AG04449 (cell line): ENCODE data around the gene HSPB7.

Source experiments
- CTCF ChIA-PET: fragments of 350-600 bp; formaldehyde crosslinking; extraction: SDS; loops from one replicate; lab custom pipeline; 2021; ENCODE audit warnings: antibody characterized with exemption; lab: Yijun Ruan, JAX
- POLR2A ChIA-PET: fragments of 400-600, 350-600 bp; formaldehyde crosslinking; extraction: SDS; loops from one replicate; lab custom pipeline; 2020; ENCODE audit warnings: antibody characterized with exemption, inconsistent platforms; lab: Yijun Ruan, JAX
- DNase-seq: peaks from one replicate; pipeline ENCODE4 v3.0.0-alpha.2; 2010; ENCODE audit warnings: low read depth, low spot score
- H3K4me3 ChIP-seq: 2 replicates; pipeline ENCODE4 v1.5.1; 2011; ENCODE audit warnings: low read depth, mild to moderate bottlenecking, control low read depth, low read length
- TF ChIP-seq, protein P1 (sequence below): IDR thresholded peaks from one replicate; pipeline ENCODE4 v1.5.1; 2011; ENCODE audit warnings: mild to moderate bottlenecking, moderate library complexity, low read length, control low read depth, inconsistent platforms; ENCODE audit not compliant: insufficient read depth; ENCODE audit errors: missing control alignments

The HSPB7 gene

GRCh38 chr1:16013908-16014258, 4.0 kb downstream of the HSPB7 start:
- no peak for DNase-seq
- ChIA-PET POLR2A (no interaction called here), CTCF (interaction anchor here (0.8 to 9.5 kb wide), 6 partner anchors 12 to 222 kb away, joined by 3 to 129 read pairs (median 6); no protein-coding TSS in a partner anchor)
- TF ChIP-seq, protein P1, sequence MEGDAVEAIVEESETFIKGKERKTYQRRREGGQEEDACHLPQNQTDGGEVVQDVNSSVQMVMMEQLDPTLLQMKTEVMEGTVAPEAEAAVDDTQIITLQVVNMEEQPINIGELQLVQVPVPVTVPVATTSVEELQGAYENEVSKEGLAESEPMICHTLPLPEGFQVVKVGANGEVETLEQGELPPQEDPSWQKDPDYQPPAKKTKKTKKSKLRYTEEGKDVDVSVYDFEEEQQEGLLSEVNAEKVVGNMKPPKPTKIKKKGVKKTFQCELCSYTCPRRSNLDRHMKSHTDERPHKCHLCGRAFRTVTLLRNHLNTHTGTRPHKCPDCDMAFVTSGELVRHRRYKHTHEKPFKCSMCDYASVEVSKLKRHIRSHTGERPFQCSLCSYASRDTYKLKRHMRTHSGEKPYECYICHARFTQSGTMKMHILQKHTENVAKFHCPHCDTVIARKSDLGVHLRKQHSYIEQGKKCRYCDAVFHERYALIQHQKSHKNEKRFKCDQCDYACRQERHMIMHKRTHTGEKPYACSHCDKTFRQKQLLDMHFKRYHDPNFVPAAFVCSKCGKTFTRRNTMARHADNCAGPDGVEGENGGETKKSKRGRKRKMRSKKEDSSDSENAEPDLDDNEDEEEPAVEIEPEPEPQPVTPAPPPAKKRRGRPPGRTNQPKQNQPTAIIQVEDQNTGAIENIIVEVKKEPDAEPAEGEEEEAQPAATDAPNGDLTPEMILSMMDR, result no peak
- H3K4me3 ChIP-seq, result no peak overlapping the region

GRCh38 chr1:16013220-16013907, 4.5 kb downstream of the HSPB7 start:
- DNase-seq, result no peak
- peak overlapping the region; percentile 43 for H3K4me3 ChIP-seq
- TF ChIP-seq, protein P1, result no peak
- ChIA-PET POLR2A (no interaction called here), CTCF (interaction anchor here (0.8 to 11.1 kb wide), 6 partner anchors 13 to 198 kb away, joined by 3 to 141 read pairs (median 24); partner anchors contain the start of gene FAM131C)

- CTCF ChIA-PET, result interaction anchor here (1.3 to 11.1 kb wide), 6 partner anchors 15 to 66 kb away, joined by 4 to 141 read pairs (median 68); partner anchors contain the start of gene FAM131C
- H3K4me3 ChIP-seq, result peak overlapping the region; percentile 43
- TF ChIP-seq, protein P1, result no peak
- DNase-seq, result no peak
- POLR2A ChIA-PET, result no interaction called here
Measured at GRCh38 chr1:16012590-16013219, 5.1 kb downstream of the HSPB7 start.

GRCh38 chr1:16011936-16012589, 5.8 kb downstream of the HSPB7 start:
- POLR2A ChIA-PET, result no interaction called here
- DNase-seq, result no peak
- CTCF ChIA-PET, result interaction anchor here (0.9 to 11.1 kb wide), 8 partner anchors 14 to 175 kb away, joined by 3 to 141 read pairs (median 24); partner anchors contain the start of gene FAM131C
- TF ChIP-seq, protein P1, result no peak
- no peak overlapping the region for H3K4me3 ChIP-seq

DNA sequence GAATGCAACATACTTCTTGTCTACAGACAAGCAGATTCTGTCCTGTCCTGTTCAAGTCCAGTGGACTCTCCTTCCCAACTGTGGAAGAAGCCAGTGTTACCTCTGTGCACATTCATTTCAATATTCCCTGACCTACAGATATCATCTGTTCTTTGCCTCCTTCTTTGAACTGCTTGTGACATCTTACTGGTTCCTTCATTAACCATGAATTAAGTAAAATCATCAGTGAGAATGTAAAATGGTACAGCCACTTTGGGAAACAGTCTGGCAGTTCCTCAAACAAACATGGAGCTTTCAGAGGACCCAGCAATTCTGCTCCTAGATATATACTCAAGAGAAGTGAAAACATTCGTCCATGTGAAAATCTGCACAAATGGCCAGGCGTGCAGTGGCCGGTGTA, 7.0 kb downstream of the HSPB7 start:
- H3K4me3 ChIP-seq, result no peak overlapping the region
- POLR2A ChIA-PET, result no interaction called here
- TF ChIP-seq, protein P1, result no peak
- no peak for DNase-seq
- CTCF ChIA-PET, result interaction anchor here (0.7 to 11.1 kb wide), 19 partner anchors 9 to 209 kb away, joined by 3 to 141 read pairs (median 7); partner anchors contain the start of genes CLCNKA, FAM131C, HSPB7 and ZBTB17

DNA sequence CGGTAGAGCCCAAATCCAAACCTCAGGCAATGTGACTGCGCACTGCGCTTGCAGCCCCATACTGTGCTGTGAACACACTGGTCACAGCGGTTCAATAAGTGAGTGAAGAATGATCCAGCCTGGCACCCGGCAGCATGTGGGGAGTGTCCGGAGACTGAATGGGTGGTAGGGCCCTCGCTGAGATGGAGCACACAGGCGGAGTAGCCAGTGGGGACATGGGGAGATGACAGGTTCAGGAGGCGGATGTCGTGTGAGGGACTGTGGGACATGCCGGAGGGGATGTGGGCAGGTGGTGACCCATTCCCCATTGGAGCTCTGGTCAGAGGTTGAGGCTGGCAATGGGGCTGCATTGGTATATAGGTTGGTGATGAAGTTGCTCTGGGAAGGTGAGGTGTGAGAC, 8.2 kb downstream of the HSPB7 start:
- TF ChIP-seq, protein P1, result no peak
- H3K4me3 ChIP-seq, result no peak overlapping the region
- DNase-seq, result no peak
- ChIA-PET CTCF (interaction anchor here (0.6 to 11.1 kb wide), 29 partner anchors 10 to 354 kb away, joined by 3 to 141 read pairs (median 7); partner anchors contain the start of genes CLCNKA, FAM131C, HSPB7 and ZBTB17), POLR2A (no interaction called here)
